Measurements from ENCODE around the gene NF2. TPM values are rescaled to one million over a fixed set of nuclear protein-coding genes. Genes with fewer than 3 reads are reported as not detected.
A peak's percentile ranks its signal among the peaks of the same experiment; 100 is the strongest.

Gene NF2
- total RNA-seq, 2 experiments from 2014 or later: 34.4 to 35.3 TPM

- H3K9me3 Mint-ChIP-seq: no peaks in the 10 kb centered on the region
- intact Hi-C loops (cut with micrococcal nuclease): no loop called here
- no peak for TF ChIP-seq CTCF (IDR thresholded peaks at IDR 0.05)
- POLR2A ChIA-PET: interaction anchor here (1.2 to 2.1 kb wide), 2 partner anchors 13 to 14 kb away, joined by 3 to 6 read pairs; no protein-coding TSS in a partner anchor
- CTCF ChIA-PET: interaction anchor here (4.0 kb wide), 1 partner anchor 8 kb away, joined by 34 read pairs; no protein-coding TSS in a partner anchor
- ATAC-seq (peak; percentile 84), DNase-seq (peak; percentile 43)
- no peak overlapping the region for H3K4me3 Mint-ChIP-seq
- H3K36me3 Mint-ChIP-seq (ENCODE audit: low read depth): peaks cover under 1% of the 10 kb centered on the region
- peak overlapping the region; percentile 83 for H3K27ac Mint-ChIP-seq
- H3K27me3 Mint-ChIP-seq: no peaks in the 10 kb centered on the region
- peaks cover 50% of the 10 kb centered on the region for H3K4me1 Mint-ChIP-seq (ENCODE audit: low read depth)
These were observed 14.6 kb downstream of the NF2 start for GRCh38 chr22:29617922-29618629.

GRCh38 chr22:29621761-29622526 is 18.5 kb downstream of the NF2 start:
- Mint-ChIP-seq H3K27ac (peak overlapping the region; percentile 6), H3K4me3 (no peak overlapping the region), H3K36me3 (ENCODE audit: low read depth) (no peaks in the 10 kb centered on the region), H3K9me3 (no peaks in the 10 kb centered on the region), H3K27me3 (no peaks in the 10 kb centered on the region), H3K4me1 (ENCODE audit: low read depth) (peaks cover 76% of the 10 kb centered on the region)
- ATAC-seq (no peak), DNase-seq (no peak)
- intact Hi-C loops (cut with micrococcal nuclease): loop anchor here (10.0 kb wide), 1 partner anchor 463 kb away; the partner anchor contains the start of gene HORMAD2
- ChIA-PET POLR2A (interaction anchor here (0.6 to 2.0 kb wide), 2 partner anchors 17 to 646 kb away, joined by 3 to 8 read pairs; partner anchors contain the start of gene NF2), CTCF (interaction anchor here (1.2 to 1.7 kb wide), 3 partner anchors 10 to 33 kb away, joined by 3 to 4 read pairs (median 4); no protein-coding TSS in a partner anchor)
- TF ChIP-seq CTCF (IDR thresholded peaks at IDR 0.05): no peak

GRCh38 chr22:29623059-29623458 is 19.6 kb downstream of the NF2 start:
- intact Hi-C loops (cut with micrococcal nuclease): loop anchor here (10.0 kb wide), 1 partner anchor 462 kb away; the partner anchor contains the start of gene HORMAD2

GRCh38 chr22:29623553-29624169 is 20.2 kb downstream of the NF2 start:
- H3K9me3 Mint-ChIP-seq: no peaks in the 10 kb centered on the region
- ATAC-seq (peak; percentile 45), DNase-seq (no peak)
- no peaks in the 10 kb centered on the region for H3K27me3 Mint-ChIP-seq
- peak overlapping the region; percentile 70 for H3K27ac Mint-ChIP-seq
- intact Hi-C loops (cut with micrococcal nuclease): loop anchor here (10.0 kb wide), 1 partner anchor 461 kb away; the partner anchor contains the start of gene HORMAD2
- CTCF ChIA-PET: interaction anchor here (0.6 to 2.0 kb wide), 12 partner anchors 9 to 465 kb away, joined by 3 to 9 read pairs (median 4); partner anchors contain the start of gene NF2
- peak overlapping the region; percentile 13 for H3K4me3 Mint-ChIP-seq
- H3K4me1 Mint-ChIP-seq (ENCODE audit: low read depth): peaks cover 62% of the 10 kb centered on the region
- POLR2A ChIA-PET: interaction anchor here (0.8 to 2.0 kb wide), 2 partner anchors 19 to 23 kb away, joined by 3 to 8 read pairs; partner anchors contain the start of gene NF2
- no peak for TF ChIP-seq CTCF (IDR thresholded peaks at IDR 0.05)
- no peaks in the 10 kb centered on the region for H3K36me3 Mint-ChIP-seq (ENCODE audit: low read depth)

More at GRCh38 chr22:29623059-29623458, 19.6 kb downstream of the NF2 start:
- ChIA-PET CTCF (interaction anchor here (0.6 to 2.0 kb wide), 10 partner anchors 11 to 465 kb away, joined by 3 to 9 read pairs (median 5); partner anchors contain the start of gene NF2), POLR2A (interaction anchor here (0.6 to 2.0 kb wide), 2 partner anchors 19 to 363 kb away, joined by 3 to 8 read pairs; partner anchors contain the start of gene NF2)
- peak overlapping the region; percentile 70 for H3K27ac Mint-ChIP-seq
- no peak for ATAC-seq
- no peaks in the 10 kb centered on the region for H3K27me3 Mint-ChIP-seq
- no peak for DNase-seq
- H3K36me3 Mint-ChIP-seq (ENCODE audit: low read depth): no peaks in the 10 kb centered on the region
- no peaks in the 10 kb centered on the region for H3K9me3 Mint-ChIP-seq
- no peak overlapping the region for H3K4me3 Mint-ChIP-seq
- TF ChIP-seq CTCF (IDR thresholded peaks at IDR 0.05): no peak
- peaks cover 65% of the 10 kb centered on the region for H3K4me1 Mint-ChIP-seq (ENCODE audit: low read depth)

Measured in activated CD8-positive, alpha-beta T cell treated with anti-CD3 and anti-CD28 coated beads for 36 hours (primary cell).